ENCODE data around the gene TM4SF18. TPM values are rescaled to one million over a fixed set of nuclear protein-coding genes. Genes with fewer than 3 reads are reported as not detected.

TM4SF18 gene
- polyA plus RNA-seq, 1 of the 3 experiments (the other 2 are of a cell fraction) = 0.30 TPM

DNA sequence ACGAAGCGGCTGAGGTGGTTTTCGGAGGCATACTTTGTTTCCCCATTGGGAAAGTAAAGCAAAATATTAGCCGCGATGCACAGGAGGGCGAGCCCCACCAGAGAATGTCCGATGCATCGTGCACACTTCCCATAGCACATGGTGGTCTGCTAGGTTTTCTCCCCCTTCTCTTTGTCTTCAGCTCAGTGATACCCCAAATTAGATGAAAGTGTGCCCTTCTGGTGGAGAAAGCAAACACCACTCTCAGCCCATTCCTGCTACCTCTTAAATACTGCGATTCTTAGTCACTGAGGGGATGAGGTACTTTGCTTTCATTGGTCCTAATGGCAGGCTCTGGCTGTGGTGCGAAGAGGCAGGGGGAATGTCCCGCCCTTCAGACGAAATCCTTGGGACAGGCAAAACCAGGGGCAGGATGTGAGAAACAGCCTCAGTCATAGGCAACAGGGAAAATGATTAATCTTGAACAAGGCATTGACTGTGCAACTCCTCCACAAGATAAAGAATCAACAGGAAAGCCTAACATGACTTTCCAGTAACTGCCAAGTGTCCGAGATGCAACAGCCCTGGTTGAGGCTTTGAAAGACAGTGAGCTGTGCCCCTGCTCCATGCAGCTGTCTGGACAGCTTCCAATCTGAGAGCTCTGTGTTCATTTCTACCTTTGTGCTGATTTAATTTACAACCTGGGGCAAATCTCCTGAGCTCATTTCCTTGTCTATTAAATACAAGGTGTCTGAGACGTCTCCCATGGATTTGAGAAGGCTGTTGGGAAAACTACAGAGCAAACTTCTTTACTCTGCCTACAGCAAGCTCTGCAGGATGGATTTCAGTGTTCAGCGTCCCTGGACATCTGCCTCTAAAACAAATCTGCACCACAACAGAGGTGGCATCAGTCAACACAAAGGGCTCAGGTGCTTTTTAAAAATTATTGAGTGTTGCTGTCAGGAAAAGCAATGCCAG is 44.2 kb upstream of the TM4SF18 start, which contains the start of gene TM4SF1 (continued):
- TF ChIP-seq, protein P1, sequence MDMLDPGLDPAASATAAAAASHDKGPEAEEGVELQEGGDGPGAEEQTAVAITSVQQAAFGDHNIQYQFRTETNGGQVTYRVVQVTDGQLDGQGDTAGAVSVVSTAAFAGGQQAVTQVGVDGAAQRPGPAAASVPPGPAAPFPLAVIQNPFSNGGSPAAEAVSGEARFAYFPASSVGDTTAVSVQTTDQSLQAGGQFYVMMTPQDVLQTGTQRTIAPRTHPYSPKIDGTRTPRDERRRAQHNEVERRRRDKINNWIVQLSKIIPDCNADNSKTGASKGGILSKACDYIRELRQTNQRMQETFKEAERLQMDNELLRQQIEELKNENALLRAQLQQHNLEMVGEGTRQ (IDR thresholded peaks at IDR 0.05; ENCODE audit: borderline replicate concordance, low read depth, low read length) = no peak
- TF ChIP-seq RCOR1 (IDR thresholded peaks at IDR 0.05; ENCODE audit: low read length) = no peak
- TF ChIP-seq, protein P2, sequence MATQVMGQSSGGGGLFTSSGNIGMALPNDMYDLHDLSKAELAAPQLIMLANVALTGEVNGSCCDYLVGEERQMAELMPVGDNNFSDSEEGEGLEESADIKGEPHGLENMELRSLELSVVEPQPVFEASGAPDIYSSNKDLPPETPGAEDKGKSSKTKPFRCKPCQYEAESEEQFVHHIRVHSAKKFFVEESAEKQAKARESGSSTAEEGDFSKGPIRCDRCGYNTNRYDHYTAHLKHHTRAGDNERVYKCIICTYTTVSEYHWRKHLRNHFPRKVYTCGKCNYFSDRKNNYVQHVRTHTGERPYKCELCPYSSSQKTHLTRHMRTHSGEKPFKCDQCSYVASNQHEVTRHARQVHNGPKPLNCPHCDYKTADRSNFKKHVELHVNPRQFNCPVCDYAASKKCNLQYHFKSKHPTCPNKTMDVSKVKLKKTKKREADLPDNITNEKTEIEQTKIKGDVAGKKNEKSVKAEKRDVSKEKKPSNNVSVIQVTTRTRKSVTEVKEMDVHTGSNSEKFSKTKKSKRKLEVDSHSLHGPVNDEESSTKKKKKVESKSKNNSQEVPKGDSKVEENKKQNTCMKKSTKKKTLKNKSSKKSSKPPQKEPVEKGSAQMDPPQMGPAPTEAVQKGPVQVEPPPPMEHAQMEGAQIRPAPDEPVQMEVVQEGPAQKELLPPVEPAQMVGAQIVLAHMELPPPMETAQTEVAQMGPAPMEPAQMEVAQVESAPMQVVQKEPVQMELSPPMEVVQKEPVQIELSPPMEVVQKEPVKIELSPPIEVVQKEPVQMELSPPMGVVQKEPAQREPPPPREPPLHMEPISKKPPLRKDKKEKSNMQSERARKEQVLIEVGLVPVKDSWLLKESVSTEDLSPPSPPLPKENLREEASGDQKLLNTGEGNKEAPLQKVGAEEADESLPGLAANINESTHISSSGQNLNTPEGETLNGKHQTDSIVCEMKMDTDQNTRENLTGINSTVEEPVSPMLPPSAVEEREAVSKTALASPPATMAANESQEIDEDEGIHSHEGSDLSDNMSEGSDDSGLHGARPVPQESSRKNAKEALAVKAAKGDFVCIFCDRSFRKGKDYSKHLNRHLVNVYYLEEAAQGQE (IDR thresholded peaks at IDR 0.05; ENCODE audit: low read depth, low read length) = no peak
- TF ChIP-seq FOXM1 (IDR thresholded peaks at IDR 0.05; ENCODE audit: low read depth) = no peak
- TF ChIP-seq SMC3 (IDR thresholded peaks at IDR 0.05; ENCODE audit: low read depth, low read length) = no peak
- peak; percentile 20; the same call in 1 of the 2 replicates for TF ChIP-seq ELF1 (IDR thresholded peaks at IDR 0.05)
- no peak for TF ChIP-seq MXI1 (IDR thresholded peaks at IDR 0.05; ENCODE audit: low read depth, low read length)
- TF ChIP-seq, protein P3, sequence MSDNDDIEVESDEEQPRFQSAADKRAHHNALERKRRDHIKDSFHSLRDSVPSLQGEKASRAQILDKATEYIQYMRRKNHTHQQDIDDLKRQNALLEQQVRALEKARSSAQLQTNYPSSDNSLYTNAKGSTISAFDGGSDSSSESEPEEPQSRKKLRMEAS (IDR thresholded peaks at IDR 0.05; ENCODE audit: low read depth) = peak; percentile 84
- TF ChIP-seq RFX5 (IDR thresholded peaks at IDR 0.05; ENCODE audit: low read length) = no peak

DNA sequence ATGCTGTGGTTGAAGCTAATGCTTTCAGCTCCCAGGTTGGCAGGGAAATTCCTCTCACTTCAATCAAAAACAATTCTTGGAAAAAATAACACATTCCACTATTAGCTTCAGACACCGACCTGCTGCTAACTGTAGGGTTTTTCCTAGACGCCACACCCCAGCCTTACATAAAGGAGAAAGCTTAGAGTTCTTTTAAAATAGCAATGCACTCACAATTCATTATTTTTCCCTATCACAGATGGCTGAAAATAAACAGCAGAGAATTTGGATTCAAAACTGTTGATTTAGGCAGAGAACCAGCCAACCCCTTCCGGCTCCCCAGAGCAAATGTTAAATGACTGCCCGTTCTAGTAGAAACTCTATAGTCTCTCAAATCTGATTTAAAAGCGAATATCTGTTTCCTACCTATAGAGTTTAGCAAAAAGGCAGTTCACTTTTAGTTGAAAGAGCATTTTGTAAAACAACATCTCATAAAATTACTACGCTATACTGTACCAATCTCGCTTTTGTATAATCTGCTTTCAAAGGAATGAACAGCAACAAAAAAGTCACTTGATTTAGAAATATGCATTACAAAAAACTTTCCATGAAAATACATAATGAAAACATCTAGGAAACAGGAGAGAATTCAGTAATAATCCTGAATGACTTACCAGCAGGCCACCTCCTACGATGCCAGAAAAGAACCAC is 43.4 kb upstream of the TM4SF18 start:
- Histone ChIP-seq H3K4me3 (ENCODE audit: low read depth in 2 of 2, low read length in 1 of 2) (peak overlapping the region; percentile 50 to 61), H2AFZ (ENCODE audit: low read depth) (peak overlapping the region; percentile 4; the same call in 1 of the 2 replicates), H3F3A (replicated peaks; ENCODE audit: insufficient read depth) (peaks cover 32% of the 10 kb centered on the region), H3K36me3 (replicated peaks in 1 of 2; ENCODE audit: control insufficient read depth in 1 of 2, insufficient read depth in 2 of 2, low read length in 1 of 2) (peaks cover 6 to 36% of the 10 kb centered on the region in 2 experiments), H4K20me1 (ENCODE audit: insufficient read depth) (no peaks in the 10 kb centered on the region), H3K4me1 (ENCODE audit: control insufficient read depth in 1 of 2, insufficient read depth in 2 of 2, low read depth in 1 of 2, low read length in 1 of 2) (peaks cover 22 to 23% of the 10 kb centered on the region in 2 experiments; a peak in 3 of 4 replicates), H3K27me3 (ENCODE audit: insufficient read depth) (no peaks in the 10 kb centered on the region), H3K4me2 (peak overlapping the region; percentile 70), H3K9me3 (no peaks in the 10 kb centered on the region), H3K79me2 (ENCODE audit: insufficient read depth) (peaks cover 48% of the 10 kb centered on the region), H3K9ac (peak overlapping the region; percentile 81), H3K9me2 (no peaks in the 10 kb centered on the region), H3K27ac (ENCODE audit: low read depth in 2 of 2, low read length in 1 of 2) (peak overlapping the region; percentile 86 to 91)
- TF ChIP-seq, protein P4, sequence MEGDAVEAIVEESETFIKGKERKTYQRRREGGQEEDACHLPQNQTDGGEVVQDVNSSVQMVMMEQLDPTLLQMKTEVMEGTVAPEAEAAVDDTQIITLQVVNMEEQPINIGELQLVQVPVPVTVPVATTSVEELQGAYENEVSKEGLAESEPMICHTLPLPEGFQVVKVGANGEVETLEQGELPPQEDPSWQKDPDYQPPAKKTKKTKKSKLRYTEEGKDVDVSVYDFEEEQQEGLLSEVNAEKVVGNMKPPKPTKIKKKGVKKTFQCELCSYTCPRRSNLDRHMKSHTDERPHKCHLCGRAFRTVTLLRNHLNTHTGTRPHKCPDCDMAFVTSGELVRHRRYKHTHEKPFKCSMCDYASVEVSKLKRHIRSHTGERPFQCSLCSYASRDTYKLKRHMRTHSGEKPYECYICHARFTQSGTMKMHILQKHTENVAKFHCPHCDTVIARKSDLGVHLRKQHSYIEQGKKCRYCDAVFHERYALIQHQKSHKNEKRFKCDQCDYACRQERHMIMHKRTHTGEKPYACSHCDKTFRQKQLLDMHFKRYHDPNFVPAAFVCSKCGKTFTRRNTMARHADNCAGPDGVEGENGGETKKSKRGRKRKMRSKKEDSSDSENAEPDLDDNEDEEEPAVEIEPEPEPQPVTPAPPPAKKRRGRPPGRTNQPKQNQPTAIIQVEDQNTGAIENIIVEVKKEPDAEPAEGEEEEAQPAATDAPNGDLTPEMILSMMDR (IDR thresholded peaks at IDR 0.05) = no peak
- TF ChIP-seq SIN3A (IDR thresholded peaks at IDR 0.05; ENCODE audit: borderline replicate concordance, low read depth, low read length) (no peak), GABPA (IDR thresholded peaks at IDR 0.05; ENCODE audit: low read depth) (peak; percentile 12; the same call in 1 of the 2 replicates), TCF12 (IDR thresholded peaks at IDR 0.05) (peak; percentile 55), NFIC (IDR thresholded peaks at IDR 0.05; ENCODE audit: borderline replicate concordance) (peak; percentile 42; the same call in 1 of the 2 replicates)
- TF ChIP-seq, protein P5, sequence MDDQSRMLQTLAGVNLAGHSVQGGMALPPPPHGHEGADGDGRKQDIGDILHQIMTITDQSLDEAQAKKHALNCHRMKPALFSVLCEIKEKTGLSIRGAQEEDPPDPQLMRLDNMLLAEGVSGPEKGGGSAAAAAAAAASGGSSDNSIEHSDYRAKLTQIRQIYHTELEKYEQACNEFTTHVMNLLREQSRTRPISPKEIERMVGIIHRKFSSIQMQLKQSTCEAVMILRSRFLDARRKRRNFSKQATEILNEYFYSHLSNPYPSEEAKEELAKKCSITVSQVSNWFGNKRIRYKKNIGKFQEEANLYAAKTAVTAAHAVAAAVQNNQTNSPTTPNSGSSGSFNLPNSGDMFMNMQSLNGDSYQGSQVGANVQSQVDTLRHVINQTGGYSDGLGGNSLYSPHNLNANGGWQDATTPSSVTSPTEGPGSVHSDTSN (IDR thresholded peaks at IDR 0.05) = peak; percentile 41; the same call in 1 of the 2 replicates
- ChIA-PET POLR2A (no interaction called here), CTCF (no interaction called here)
- no peak for DNase-seq
- WGBS (ENCODE audit: low lambda C conversion rate) = 25% methylated on average over 8 of the region's 8 CpGs
